Neural progenitor cell (in vitro differentiated cells): ENCODE data around the gene REPIN1. TPM values are rescaled to one million over a fixed set of nuclear protein-coding genes. Genes with fewer than 3 reads are reported as not detected.

Experiments used
- DNase-seq: peaks from one replicate; pipeline ENCODE4 v3.0.0-alpha.2; 2016; ENCODE audit warnings: low spot score
- H2AFZ ChIP-seq: fragments of 200-600 bp; sonication (generic); replicated peaks from 2 replicates; pipeline ENCODE4 v1.6.1; 2016; ENCODE audit warnings: antibody characterized with exemption
- H3F3A ChIP-seq: fragments of 200-600 bp; sonication (generic); 2 replicates; pipeline ENCODE4 v1.6.1; 2016; ENCODE audit warnings: antibody characterized with exemption, low read depth
- H3K27ac ChIP-seq: fragments of 200-600 bp; sonication (generic); 2 replicates; pipeline ENCODE4 v1.5.1; 2016; ENCODE audit warnings: mild to moderate bottlenecking
- H3K27me3 ChIP-seq: fragments of 200-600 bp; sonication (generic); 2 replicates; pipeline ENCODE4 v1.6.1; 2016; ENCODE audit warnings: mild to moderate bottlenecking, moderate library complexity
- H3K36me3 ChIP-seq: fragments of 200-600 bp; sonication (generic); 2 replicates; pipeline ENCODE4 v1.5.1; 2016
- H3K4me1 ChIP-seq: fragments of 200-600 bp; sonication (generic); 2 replicates; pipeline ENCODE4 v1.6.1; 2016; ENCODE audit warnings: mixed run types
- H3K4me2 ChIP-seq: fragments of 200-600 bp; sonication (generic); 2 replicates; pipeline ENCODE4 v1.6.1; 2016
- H3K4me3 ChIP-seq: fragments of 200-600 bp; sonication (generic); 2 replicates; pipeline ENCODE4 v1.5.1; 2016
- H3K79me2 ChIP-seq: fragments of 200-600 bp; sonication (generic); 2 replicates; pipeline ENCODE4 v1.6.1; 2016; ENCODE audit warnings: low read depth
- H3K9ac ChIP-seq: fragments of 200-600 bp; sonication (generic); 2 replicates; pipeline ENCODE4 v1.6.1; 2016
- H3K9me3 ChIP-seq: fragments of 200-600 bp; sonication (generic); 2 replicates; pipeline ENCODE4 v1.5.1; 2016; ENCODE audit warnings: low read depth
- H4K20me1 ChIP-seq: fragments of 200-600 bp; sonication (generic); 2 replicates; pipeline ENCODE4 v1.6.1; 2016; ENCODE audit warnings: low read depth
- H3K27ac Mint-ChIP-seq: 3 replicates; pipeline ENCODE4 v1.8.0; 2021; ENCODE audit warnings: mixed read lengths
- H3K27me3 Mint-ChIP-seq: 2 replicates; pipeline ENCODE4 v1.8.0; 2022; ENCODE audit warnings: low read depth, mild to moderate bottlenecking, inconsistent platforms, moderate library complexity, mixed read lengths; ENCODE audit not compliant: insufficient read depth
- H3K36me3 Mint-ChIP-seq: 3 replicates; pipeline ENCODE4 v1.8.0; 2021; ENCODE audit warnings: mixed read lengths
- H3K4me1 Mint-ChIP-seq: 3 replicates; pipeline ENCODE4 v1.8.0; 2021; ENCODE audit warnings: mixed read lengths
- H3K4me3 Mint-ChIP-seq: 3 replicates; pipeline ENCODE4 v1.8.0; 2021; ENCODE audit warnings: mild to moderate bottlenecking, moderate library complexity, mixed read lengths
- H3K9me3 Mint-ChIP-seq: 3 replicates; pipeline ENCODE4 v1.8.0; 2020; ENCODE audit warnings: mixed read lengths
- CTCF ChIP-seq: fragments of 200-600 bp; sonication (generic); IDR thresholded peaks from 2 replicates; pipeline ENCODE4 v1.5.1; 2017; ENCODE audit warnings: antibody characterized with exemption, mild to moderate bottlenecking
- EZH2 ChIP-seq: fragments of 200-600 bp; sonication (generic); IDR thresholded peaks from 2 replicates; pipeline ENCODE4 v1.6.1; 2017; ENCODE audit warnings: antibody characterized with exemption, mild to moderate bottlenecking, moderate library complexity
- EZH2phosphoT487 ChIP-seq: fragments of 200-600 bp; sonication (generic); IDR thresholded peaks from 2 replicates; pipeline ENCODE4 v1.6.1; 2017; ENCODE audit warnings: antibody characterized with exemption
- total RNA-seq: library from RNA; depleted of rRNA; stranded (reverse); fragments of >200 nt; gene quantifications from 2 replicates; pipeline ENCODE4 v1.2.3, GENCODE V29; 2015; ENCODE audit warnings: low replicate concordance

The REPIN1 gene
- total RNA-seq, 1 donor from 2014 or later = 18.0 TPM

DNA sequence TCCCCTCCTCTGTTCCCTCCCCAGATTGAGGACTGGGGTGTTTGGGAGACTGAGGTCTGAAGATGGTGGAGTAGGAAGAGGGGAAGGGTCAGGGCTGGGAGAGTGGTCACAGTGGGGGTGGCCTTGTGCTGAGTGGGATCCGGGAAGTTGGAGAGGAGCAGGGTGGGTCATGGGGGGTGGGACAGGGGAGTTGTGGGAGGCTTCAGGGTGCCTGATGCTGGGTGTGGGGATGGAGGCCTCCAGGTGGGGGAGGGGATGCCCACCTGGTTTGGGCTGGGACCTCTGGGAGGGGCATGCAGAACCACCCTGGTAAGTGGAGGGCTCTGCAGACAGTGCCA lies 13.1 kb downstream of the REPIN1 start:
- Histone ChIP-seq H3K9ac (no peak overlapping the region), H3K79me2 (peaks cover 71% of the 10 kb centered on the region)
- no peak overlapping the region for H3K27ac Mint-ChIP-seq

GRCh38 chr7:150382123-150382843 lies 13.7 kb downstream of the REPIN1 start:
- Histone ChIP-seq H3K79me2 (peaks cover 77% of the 10 kb centered on the region), H3K4me3 (peak overlapping the region; percentile 36), H3K4me1 (peaks cover 69% of the 10 kb centered on the region), H3K27me3 (no peaks in the 10 kb centered on the region), H3F3A (peaks cover 71% of the 10 kb centered on the region), H3K9me3 (no peaks in the 10 kb centered on the region), H3K9ac (no peak overlapping the region), H2AFZ (no peak overlapping the region), H4K20me1 (peaks cover 46% of the 10 kb centered on the region), H3K36me3 (no peaks in the 10 kb centered on the region), H3K4me2 (peak overlapping the region; percentile 79), H3K27ac (peak overlapping the region; percentile 84)
- peaks cover 7% of the 10 kb centered on the region for H3K36me3 Mint-ChIP-seq
- no peak for TF ChIP-seq CTCF
- TF ChIP-seq EZH2 = no peak
- no peak for TF ChIP-seq EZH2phosphoT487
- H3K9me3 Mint-ChIP-seq = no peaks in the 10 kb centered on the region
- peak; percentile 58 for DNase-seq
- H3K4me1 Mint-ChIP-seq = peaks cover 84% of the 10 kb centered on the region
- H3K27me3 Mint-ChIP-seq = peaks cover 17% of the 10 kb centered on the region
- H3K27ac Mint-ChIP-seq = peak overlapping the region; percentile 99
- peak overlapping the region; percentile 79 for H3K4me3 Mint-ChIP-seq

More for the DNA sequence above, 13.1 kb downstream of the REPIN1 start:
- Mint-ChIP-seq H3K4me1 (peaks cover 84% of the 10 kb centered on the region), H3K36me3 (peaks cover 5% of the 10 kb centered on the region), H3K9me3 (no peaks in the 10 kb centered on the region), H3K4me3 (no peak overlapping the region), H3K27me3 (peaks cover 17% of the 10 kb centered on the region)
- DNase-seq = no peak
- Histone ChIP-seq H3F3A (peaks cover 75% of the 10 kb centered on the region), H3K9me3 (no peaks in the 10 kb centered on the region), H3K4me1 (peaks cover 68% of the 10 kb centered on the region), H2AFZ (no peak overlapping the region), H3K4me3 (no peak overlapping the region), H3K27me3 (no peaks in the 10 kb centered on the region), H4K20me1 (peaks cover 47% of the 10 kb centered on the region), H3K36me3 (no peaks in the 10 kb centered on the region), H3K4me2 (peak overlapping the region; percentile 79), H3K27ac (peak overlapping the region; percentile 84)
- no peak for TF ChIP-seq EZH2phosphoT487

DNA sequence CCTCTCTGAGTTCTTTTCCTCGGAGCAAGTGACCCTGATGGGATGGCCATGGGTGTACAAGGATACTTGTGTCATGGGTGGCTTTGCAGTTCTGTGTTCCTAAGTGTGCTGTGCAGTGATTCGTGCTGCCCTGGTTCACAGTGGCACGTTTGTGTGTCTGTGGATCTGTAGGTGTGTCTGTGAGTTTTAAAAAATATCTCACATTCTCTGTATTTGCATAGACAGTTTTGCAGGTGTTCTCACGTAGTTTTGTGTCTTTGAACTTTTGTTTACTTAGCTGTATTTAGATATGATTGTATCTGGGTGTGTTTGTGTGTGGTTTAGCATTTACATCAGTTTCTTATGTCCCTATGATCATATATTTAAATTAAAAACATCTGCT lies 14.2 kb downstream of the REPIN1 start:
- H3K27ac ChIP-seq = peak overlapping the region; percentile 84
- H3K4me1 Mint-ChIP-seq = peaks cover 82% of the 10 kb centered on the region
- peak overlapping the region; percentile 99 for H3K27ac Mint-ChIP-seq
- H3K4me3 ChIP-seq = peak overlapping the region; percentile 36
- no peak overlapping the region for H3K9ac ChIP-seq
- H3K79me2 ChIP-seq = peaks cover 82% of the 10 kb centered on the region
- TF ChIP-seq EZH2phosphoT487 = no peak
- TF ChIP-seq CTCF = no peak
- TF ChIP-seq EZH2 = no peak
- peaks cover 8% of the 10 kb centered on the region for H3K36me3 Mint-ChIP-seq
- H3F3A ChIP-seq = peaks cover 66% of the 10 kb centered on the region
- peaks cover 15% of the 10 kb centered on the region for H3K27me3 Mint-ChIP-seq
- H3K9me3 ChIP-seq = no peaks in the 10 kb centered on the region
- no peaks in the 10 kb centered on the region for H3K36me3 ChIP-seq
- peaks cover 68% of the 10 kb centered on the region for H3K4me1 ChIP-seq
- H2AFZ ChIP-seq = no peak overlapping the region
- no peak for DNase-seq
- peak overlapping the region; percentile 79 for H3K4me2 ChIP-seq
- peaks cover 43% of the 10 kb centered on the region for H4K20me1 ChIP-seq
- peak overlapping the region; percentile 79 for H3K4me3 Mint-ChIP-seq
- H3K27me3 ChIP-seq = no peaks in the 10 kb centered on the region
- no peaks in the 10 kb centered on the region for H3K9me3 Mint-ChIP-seq
